Psoas muscle (tissue), 8 donors: ENCODE measurements around the gene LILRA2. TPM values are rescaled to one million over a fixed set of nuclear protein-coding genes. Genes with fewer than 3 reads are reported as not detected.
"Not testable (repeated sequence)": the region's sequence is repeated elsewhere in the genome, so short reads cannot be mapped to it uniquely, and the experiment has no call there.

Experiments
- ATAC-seq, 4 donors: fragments of 200-7000 bp; cut with Tn5 transposase; one replicate each; pipeline ENCODE4 v1.9.1; 2020; ENCODE audit warnings: moderate library complexity in 3 of 4, mild to moderate bottlenecking in 2 of 4
- DNase-seq, 2 donors: peaks; one replicate each; pipeline ENCODE4 v3.0.0-alpha.2; 2020
- H3K27ac ChIP-seq: fragments of 200-600 bp; one replicate; pipeline ENCODE4 v1.8.0; 2022
- H3K27me3 ChIP-seq, 3 donors: fragments of 200-600 bp in 1 of 3; one replicate each; pipeline versions ENCODE4 v1.6.1 to v1.8.0; 2013 to 2022; ENCODE audit warnings: low read length in 2 of 3, mild to moderate bottlenecking in 2 of 3, moderate library complexity in 1 of 3; ENCODE audit not compliant: insufficient read depth in 3 of 3
- H3K36me3 ChIP-seq, 2 donors: fragments of 200-600 bp in 1 of 2; one replicate each; pipeline versions ENCODE4 v1.6.1 to v1.8.0; 2013 to 2022; ENCODE audit warnings: low read depth in 1 of 2, mild to moderate bottlenecking in 1 of 2, moderate library complexity in 1 of 2; ENCODE audit not compliant: insufficient read depth in 1 of 2
- H3K4me1 ChIP-seq: fragments of 200-600 bp; one replicate; pipeline ENCODE4 v1.8.0; 2022
- H3K4me3 ChIP-seq: fragments of 200-600 bp; one replicate; pipeline ENCODE4 v1.8.0; 2022; ENCODE audit warnings: mild to moderate bottlenecking
- H3K9me3 ChIP-seq: fragments of 200-600 bp; one replicate; pipeline ENCODE4 v1.8.0; 2022
- WGBS, 3 donors: extraction: QIAGEN DNeasy Blood & Tissue Kit; methylation state at CpG; one replicate each; pipeline versions ENCODE4 v1.1.6 to v1.1.7; 2013; 5-methylcytosine and 5-hydroxymethylcytosine counted together
- intact Hi-C, 2 donors: fragments of 100-400 bp; cut with DNase I; formaldehyde crosslinking; loops; one replicate each; pipeline versions ENCODE4 v1.11.0 to v1.14.2; 2022
- polyA plus RNA-seq, 3 donors: library from polyadenylated mRNA; stranded (reverse); fragments of 200-250 nt; gene quantifications; one replicate each; pipeline ENCODE4 v1.2.3, GENCODE V29; 2013
- total RNA-seq, 4 donors: library from RNA; stranded (reverse); fragmentation: NEBNext Ultra II Directional in 2 of 4; extraction: Animal tissue kit (Norgen Biotek cat#: 25700) in 2 of 4; gene quantifications; one replicate each; pipeline versions ENCODE4 v1.2.1 to v1.2.4, GENCODE V29; 2021 to 2023
- TF ChIP-seq, protein P1 (sequence below): fragments of 200-600 bp; IDR thresholded peaks from one replicate; pipeline ENCODE4 v1.8.0; 2022; ENCODE audit warnings: antibody characterized with exemption
- donor health status: healthy with polysubstance abuse.
- donor health status: DM: no; HTN: no; CAD: no; lungs with moderate emphysema.
- donor health status: Bipolar disorder and iron deficiency.
- donor health status: healthy.
- donor health status: DM: yes; HTN: yes; CAD: no.
- donor health status: DM: no; HTN: no; CAD: no.
- donor health status: DM: no; HTN: no; CAD: no.
- donor health status: DM: yes; HTN: yes; CAD: no.

Gene LILRA2
- total and polyA plus RNA-seq, 7 donors: 0.25 to 1.8 (median 0.68) TPM

DNA sequence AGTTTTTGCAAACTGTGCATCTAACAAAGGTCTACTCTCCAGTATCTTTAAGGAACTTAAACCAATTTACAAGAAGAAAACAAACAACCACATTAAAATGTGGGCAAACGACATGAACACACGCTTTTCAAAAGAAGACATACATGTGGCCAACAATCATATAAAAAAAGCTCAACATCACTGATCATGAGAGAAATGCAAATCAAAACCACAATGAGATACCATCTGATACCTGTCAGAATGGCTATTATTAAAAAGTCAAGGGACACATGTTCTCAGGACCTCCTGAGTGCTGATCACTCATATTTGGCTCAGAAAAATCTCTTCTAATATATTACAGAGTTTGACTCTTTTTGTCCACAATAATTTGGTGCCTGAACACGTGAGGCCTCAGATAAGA lies 42.5 kb downstream of the LILRA2 start:
- no peaks in the 10 kb centered on the region for H3K36me3 ChIP-seq
- H3K27ac ChIP-seq: no peak overlapping the region

DNA sequence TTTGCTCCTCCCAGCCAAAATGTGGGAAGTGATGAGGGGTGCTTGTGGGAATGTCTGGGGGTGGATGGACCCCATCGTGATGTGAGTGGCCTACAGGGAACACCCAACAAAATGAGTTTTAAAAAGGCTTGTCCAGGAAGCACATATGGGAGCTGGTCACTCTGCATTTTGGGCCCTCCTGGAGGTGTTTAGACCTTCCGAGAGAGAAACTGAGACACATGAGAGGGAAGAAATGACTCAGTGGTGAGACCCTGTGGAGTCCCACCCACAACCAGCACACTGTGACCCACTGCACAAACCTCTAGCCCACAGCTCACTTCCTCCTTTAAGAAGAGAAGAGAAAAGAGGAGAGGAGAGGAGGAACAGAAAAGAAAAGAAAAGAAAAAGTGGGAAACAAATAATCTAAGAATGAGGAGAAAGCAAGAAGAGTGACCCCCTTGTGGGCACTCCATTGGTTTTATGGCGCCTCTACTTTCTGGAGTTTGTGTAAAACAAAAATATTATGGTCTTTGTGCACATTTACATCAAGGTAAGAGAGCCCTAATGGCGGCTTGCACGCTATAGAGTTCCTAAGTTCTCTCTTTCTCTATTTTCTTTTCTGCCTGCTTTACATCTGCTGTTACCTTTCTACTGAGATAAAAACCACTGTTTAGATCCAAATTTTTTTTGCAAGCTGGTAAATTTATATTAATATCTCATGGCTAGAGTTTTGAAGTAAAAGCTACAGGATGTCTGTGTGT lies 43.4 kb downstream of the LILRA2 start:
- no peak for DNase-seq
- no peak overlapping the region for H3K27ac ChIP-seq
- H3K4me1 ChIP-seq: no peaks in the 10 kb centered on the region
- no peaks in the 10 kb centered on the region for H3K27me3 ChIP-seq
- no peak for ATAC-seq
- TF ChIP-seq, protein P1, sequence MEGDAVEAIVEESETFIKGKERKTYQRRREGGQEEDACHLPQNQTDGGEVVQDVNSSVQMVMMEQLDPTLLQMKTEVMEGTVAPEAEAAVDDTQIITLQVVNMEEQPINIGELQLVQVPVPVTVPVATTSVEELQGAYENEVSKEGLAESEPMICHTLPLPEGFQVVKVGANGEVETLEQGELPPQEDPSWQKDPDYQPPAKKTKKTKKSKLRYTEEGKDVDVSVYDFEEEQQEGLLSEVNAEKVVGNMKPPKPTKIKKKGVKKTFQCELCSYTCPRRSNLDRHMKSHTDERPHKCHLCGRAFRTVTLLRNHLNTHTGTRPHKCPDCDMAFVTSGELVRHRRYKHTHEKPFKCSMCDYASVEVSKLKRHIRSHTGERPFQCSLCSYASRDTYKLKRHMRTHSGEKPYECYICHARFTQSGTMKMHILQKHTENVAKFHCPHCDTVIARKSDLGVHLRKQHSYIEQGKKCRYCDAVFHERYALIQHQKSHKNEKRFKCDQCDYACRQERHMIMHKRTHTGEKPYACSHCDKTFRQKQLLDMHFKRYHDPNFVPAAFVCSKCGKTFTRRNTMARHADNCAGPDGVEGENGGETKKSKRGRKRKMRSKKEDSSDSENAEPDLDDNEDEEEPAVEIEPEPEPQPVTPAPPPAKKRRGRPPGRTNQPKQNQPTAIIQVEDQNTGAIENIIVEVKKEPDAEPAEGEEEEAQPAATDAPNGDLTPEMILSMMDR: no peak
- WGBS, 3 donors: 49 to 71% (median 58%) methylated on average over 5 of the region's 5 CpGs
- H3K36me3 ChIP-seq: no peaks in the 10 kb centered on the region
- intact Hi-C loops: no loop called here
- H3K9me3 ChIP-seq: no peaks in the 10 kb centered on the region
- no peak overlapping the region for H3K4me3 ChIP-seq

More for the DNA sequence above, 42.5 kb downstream of the LILRA2 start:
- H3K9me3 ChIP-seq: no peaks in the 10 kb centered on the region
- no peak overlapping the region for H3K4me3 ChIP-seq
- no peaks in the 10 kb centered on the region for H3K4me1 ChIP-seq
- intact Hi-C loops: no loop called here
- ATAC-seq: no peak
- WGBS, 3 donors: 56 to 68% (median 58%) methylated on average over 3 of the region's 3 CpGs
- TF ChIP-seq, protein P1: no peak
- no peak for DNase-seq
- H3K27me3 ChIP-seq: no peaks in the 10 kb centered on the region

DNA sequence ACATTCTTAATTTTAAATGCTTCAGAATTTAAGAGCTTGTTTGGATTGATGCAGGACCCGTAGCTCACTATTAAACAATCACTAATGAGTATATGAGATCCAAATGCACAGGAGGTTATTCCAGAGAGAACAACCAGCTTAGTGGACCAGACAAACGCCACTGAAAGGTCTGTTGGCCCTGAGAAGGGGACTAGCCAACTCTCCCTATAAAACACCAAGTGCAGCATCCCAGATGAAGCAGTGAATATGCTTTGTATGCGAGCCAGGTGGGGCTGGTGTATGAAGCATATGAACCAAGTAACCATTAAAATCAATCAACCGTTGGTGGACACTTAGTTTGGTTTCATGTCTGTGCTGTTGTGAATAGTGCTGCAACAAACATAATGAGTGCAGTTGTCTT lies 46.9 kb downstream of the LILRA2 start:
- no peaks in the 10 kb centered on the region for H3K4me1 ChIP-seq
- ATAC-seq: no peak
- DNase-seq: no peak
- H3K9me3 ChIP-seq: no peaks in the 10 kb centered on the region
- H3K36me3 ChIP-seq: no peaks in the 10 kb centered on the region
- 59 to 70% (median 63%) methylated on average over 4 of the region's 4 CpGs for WGBS, 3 donors
- no peak overlapping the region for H3K27ac ChIP-seq
- H3K27me3 ChIP-seq: no peaks in the 10 kb centered on the region
- intact Hi-C loops: no loop called here
- no peak overlapping the region for H3K4me3 ChIP-seq
- TF ChIP-seq, protein P1: no peak

DNA sequence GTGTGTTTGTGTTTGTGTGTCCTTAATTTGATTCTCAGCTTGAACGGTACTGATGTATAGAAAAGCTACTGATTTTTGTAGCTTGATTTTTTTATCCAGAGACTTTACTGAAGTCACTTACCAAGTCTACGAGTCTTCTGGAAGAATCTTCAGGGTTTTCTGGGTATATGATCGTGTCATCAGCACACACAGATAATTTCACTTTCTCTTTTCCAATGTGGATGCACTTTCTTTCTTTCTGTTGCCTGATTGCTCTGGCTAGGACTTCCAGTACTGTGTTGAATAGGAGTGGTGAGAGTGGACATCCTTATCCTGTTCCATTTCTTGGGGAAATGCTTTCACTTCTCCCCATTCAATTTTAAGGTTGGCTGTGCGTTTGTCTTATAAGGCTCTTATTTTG lies 48.8 kb downstream of the LILRA2 start:
- H3K27ac ChIP-seq: no peak overlapping the region
- TF ChIP-seq, protein P1: no peak
- WGBS, 3 donors: 59 to 74% (median 67%) methylated on average over 4 of the region's 4 CpGs
- H3K4me3 ChIP-seq: no peak overlapping the region
- no peaks in the 10 kb centered on the region for H3K36me3 ChIP-seq
- DNase-seq (no peak), ATAC-seq (no peak)
- H3K4me1 ChIP-seq: no peaks in the 10 kb centered on the region
- H3K9me3 ChIP-seq: no peaks in the 10 kb centered on the region
- peaks cover 0 to 2% (median 0%) of the 10 kb centered on the region in 3 donors for H3K27me3 ChIP-seq
- intact Hi-C loops: no loop called here

DNA sequence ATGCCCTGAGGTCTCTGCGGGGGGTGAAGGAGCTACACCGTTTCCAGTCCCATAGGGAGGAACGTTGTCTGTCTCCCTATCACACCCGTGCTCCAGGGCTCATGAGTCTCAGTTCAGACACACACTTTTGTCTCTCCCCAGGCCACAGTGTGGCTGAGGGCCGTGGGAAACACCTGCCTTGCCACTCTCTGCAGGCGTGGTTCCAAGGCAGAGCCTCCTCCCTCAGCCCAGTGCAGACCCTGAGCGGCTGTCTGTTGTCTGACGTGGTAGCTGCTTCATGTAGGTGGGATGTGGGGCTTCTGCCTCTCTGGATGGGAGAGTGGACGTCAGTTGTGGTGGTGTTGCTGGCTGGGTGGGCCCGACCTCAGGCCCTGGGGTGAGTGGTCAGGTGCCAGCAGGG lies 50.6 kb downstream of the LILRA2 start:
- H3K4me3 ChIP-seq, H3K4me1 ChIP-seq, H3K27me3 ChIP-seq, intact Hi-C loops, H3K27ac ChIP-seq, H3K36me3 ChIP-seq, DNase-seq, ATAC-seq, H3K9me3 ChIP-seq: not testable (repeated sequence)
- WGBS, 3 donors: 60 to 75% (median 65%) methylated on average over 8 to 10 of the region's 10 CpGs

DNA sequence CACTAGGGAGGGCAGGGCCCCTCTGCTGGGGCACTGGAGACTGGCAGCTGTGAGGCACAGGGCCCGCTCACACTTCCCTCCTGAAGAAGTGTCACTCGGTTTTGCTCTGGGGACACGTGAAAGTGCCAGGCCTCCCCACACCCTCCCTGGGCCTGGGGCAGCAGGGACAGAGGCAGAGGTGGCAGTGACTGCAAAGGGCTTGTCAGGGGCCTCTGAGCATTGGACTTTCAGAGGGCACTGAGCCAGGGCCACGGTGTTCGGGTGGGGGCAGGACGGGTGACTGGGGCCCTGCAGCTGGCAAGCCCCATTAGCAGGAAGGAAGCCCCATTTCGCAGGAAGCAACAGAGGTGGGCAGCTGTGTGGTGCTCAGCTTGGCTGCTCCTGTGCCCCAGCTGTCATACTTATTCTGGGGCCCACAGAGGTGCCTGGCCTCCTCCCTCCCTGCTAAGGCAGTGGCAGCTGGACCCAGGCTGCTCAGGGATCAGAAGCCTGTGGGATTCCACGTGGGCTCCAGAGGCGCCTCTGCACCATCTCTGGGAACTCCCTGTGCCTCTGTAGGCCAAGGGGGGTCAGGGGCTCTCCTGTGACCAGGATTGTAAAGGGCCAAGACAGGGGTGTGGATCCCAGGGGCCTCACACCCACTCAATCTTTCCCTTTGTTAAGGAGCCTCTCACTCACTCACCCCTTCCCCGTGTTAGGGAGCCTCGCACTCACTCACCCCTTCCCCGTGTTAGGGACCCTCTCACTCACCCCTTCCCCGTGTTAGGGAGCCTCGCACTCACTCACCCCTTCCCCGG lies 51.5 kb downstream of the LILRA2 start:
- H3K27me3 ChIP-seq, H3K27ac ChIP-seq, H3K9me3 ChIP-seq, H3K4me1 ChIP-seq, intact Hi-C loops, DNase-seq, H3K36me3 ChIP-seq, H3K4me3 ChIP-seq, ATAC-seq: not testable (repeated sequence)
- 45 to 68% (median 57%) methylated on average over 10 to 12 of the region's 15 CpGs for WGBS, 3 donors
